HG03196 (cell line): ENCODE measurements around the gene RBMXL3.

Experiments used
- ATAC-seq: cut with Tn5 transposase; IDR thresholded peaks from one replicate; pipeline ENCODE4 v1.9.1; 2021; ENCODE audit not compliant: unreplicated experiment

RBMXL3 gene

GRCh38 chrX:115233497-115234455 is 44.6 kb downstream of the RBMXL3 start, which contains the start of gene LRCH2:
Gene LRCH2 (minus strand): TSS chrX:115234096. CDS start chrX:115234041, 55 bp downstream.
- no peak for ATAC-seq

- ATAC-seq = no peak
These were observed 45.3 kb downstream of the RBMXL3 start for GRCh38 chrX:115234461-115234860.

- ATAC-seq = no peak
These were observed 47.4 kb downstream of the RBMXL3 start for GRCh38 chrX:115236560-115236959.

GRCh38 chrX:115237056-115237455 is 47.8 kb downstream of the RBMXL3 start:
- no peak for ATAC-seq
